K562 (cell line): Measurements from ENCODE around the gene SHH. TPM values are rescaled to one million over a fixed set of nuclear protein-coding genes. Genes with fewer than 3 reads are reported as not detected.
A peak's percentile ranks its signal among the peaks of the same experiment; 100 is the strongest.

Source experiments
- BCL6 ChIP-seq: fragments of 250-450 bp; sonication (Bioruptor Pico); IDR thresholded peaks from 2 replicates; pipeline ENCODE4 v1.4.0; 2020
- CREB5 ChIP-seq: fragments of 250-450 bp; sonication (Bioruptor Pico); IDR thresholded peaks from 2 replicates; pipeline ENCODE4 v1.5.0; 2020; ENCODE audit warnings: mild to moderate bottlenecking
- FOXP4 ChIP-seq: sonication (generic); formaldehyde crosslinking; IDR thresholded peaks from 2 replicates; pipeline ENCODE4 v1.8.0; 2022; ENCODE audit warnings: mild to moderate bottlenecking, missing genetic modification reagents, borderline replicate concordance
- LARP7 ChIP-seq: fragments of 450-650 bp; IDR thresholded peaks from 2 replicates; pipeline ENCODE4 v1.6.1; 2016
- NCOA1 ChIP-seq: fragments of 450-650 bp; IDR thresholded peaks from 2 replicates; pipeline ENCODE4 v1.6.1; 2016; ENCODE audit warnings: low read depth
- REST ChIP-seq, 2 experiments: fragments of 450-650 bp; formaldehyde crosslinking in 1 of 2; IDR thresholded peaks; 2 replicates each; pipeline versions ENCODE4 v1.4.0 to v1.6.1; 2014 to 2020; ENCODE audit warnings: mild to moderate bottlenecking in 2 of 2, borderline replicate concordance in 1 of 2, low read depth in 1 of 2
- SFPQ ChIP-seq: fragments of 200-400 bp; formaldehyde crosslinking; IDR thresholded peaks from 2 replicates; pipeline ENCODE4 v1.6.1; 2017; ENCODE audit warnings: mild to moderate bottlenecking, low read depth, low read length, moderate library complexity
- U2AF2 ChIP-seq: fragments of 200-400 bp; formaldehyde crosslinking; optimal IDR thresholded peaks from 2 replicates; pipeline ENCODE3; 2017; ENCODE audit warnings: low read depth, mild to moderate bottlenecking, low read length
- ZBTB33 ChIP-seq: sonication (generic); formaldehyde crosslinking; IDR thresholded peaks from 2 replicates; pipeline ENCODE4 v1.8.1; 2023; ENCODE audit warnings: mild to moderate bottlenecking, missing genetic modification reagents
- polyA plus RNA-seq, 8 experiments: library from polyadenylated mRNA; depleted of rRNA in 4 of 8; stranded (reverse) in 5 of 8; unstranded in 3 of 8; fragments of >200 nt; fragmentation: Nextera tagmentation in 2 of 8; fragmentation: Illumina TruSeq in 1 of 8; extraction: Ambion mirVana in 2 of 8; extraction: Trizol in 1 of 8; gene quantifications; 2 replicates each; pipeline versions ENCODE4 v1.2.1 to v1.2.3, GENCODE V29; 2011 to 2014; ENCODE audit warnings: inconsistent platforms in 1 of 8, missing spikeins in 1 of 8
- total RNA-seq, 7 experiments: library from RNA; depleted of rRNA in 6 of 7; stranded (reverse); fragments of >200 nt in 6 of 7; fragmentation: Illumina TruSeq in 2 of 7; extraction: Trizol in 2 of 7; gene quantifications; 2 replicates each; pipeline versions ENCODE4 v1.2.1 to v1.2.3, GENCODE V29; 2011 to 2021; ENCODE audit warnings: low replicate concordance in 1 of 7

SHH gene
- total and polyA plus RNA-seq, 9 of the 15 experiments (the other 6 are each of a cell fraction or from before 2014, with no cell fraction given) = 0.09 TPM; not detected in 8

GRCh38 chr7:155804897-155805825 lies 7.1 kb downstream of the SHH start (continued):
- TF ChIP-seq REST (IDR thresholded peaks at IDR 0.05; ENCODE audit: borderline replicate concordance) (peak; percentile 41; the same call in 1 of the 2 replicates), REST (CRISPR knock-in tag; IDR thresholded peaks at IDR 0.05; ENCODE audit: low read depth) (no peak), U2AF2 (no peak), FOXP4 (CRISPR knock-in tag) (no peak), NCOA1 (no peak), BCL6 (CRISPR knock-in tag) (no peak), CREB5 (CRISPR knock-in tag) (no peak), SFPQ (no peak), LARP7 (no peak), ZBTB33 (no peak)
